22Rv1 (cell line): ENCODE measurements around the gene PPP1R13B.

ENCODE experiments used
- H3K27ac ChIP-seq: fragments of 450-650 bp; 2 replicates; pipeline ENCODE4 v1.5.1; 2017
- ZFX ChIP-seq: fragments of 450-650 bp; IDR thresholded peaks from 2 replicates; pipeline ENCODE4 v1.6.1; 2017; ENCODE audit warnings: antibody characterized with exemption, borderline replicate concordance
- TF ChIP-seq, protein P1 (sequence below): fragments of 450-650 bp; IDR thresholded peaks from 2 replicates; pipeline ENCODE4 v1.5.1; 2017; ENCODE audit warnings: mild to moderate bottlenecking

The PPP1R13B gene

DNA sequence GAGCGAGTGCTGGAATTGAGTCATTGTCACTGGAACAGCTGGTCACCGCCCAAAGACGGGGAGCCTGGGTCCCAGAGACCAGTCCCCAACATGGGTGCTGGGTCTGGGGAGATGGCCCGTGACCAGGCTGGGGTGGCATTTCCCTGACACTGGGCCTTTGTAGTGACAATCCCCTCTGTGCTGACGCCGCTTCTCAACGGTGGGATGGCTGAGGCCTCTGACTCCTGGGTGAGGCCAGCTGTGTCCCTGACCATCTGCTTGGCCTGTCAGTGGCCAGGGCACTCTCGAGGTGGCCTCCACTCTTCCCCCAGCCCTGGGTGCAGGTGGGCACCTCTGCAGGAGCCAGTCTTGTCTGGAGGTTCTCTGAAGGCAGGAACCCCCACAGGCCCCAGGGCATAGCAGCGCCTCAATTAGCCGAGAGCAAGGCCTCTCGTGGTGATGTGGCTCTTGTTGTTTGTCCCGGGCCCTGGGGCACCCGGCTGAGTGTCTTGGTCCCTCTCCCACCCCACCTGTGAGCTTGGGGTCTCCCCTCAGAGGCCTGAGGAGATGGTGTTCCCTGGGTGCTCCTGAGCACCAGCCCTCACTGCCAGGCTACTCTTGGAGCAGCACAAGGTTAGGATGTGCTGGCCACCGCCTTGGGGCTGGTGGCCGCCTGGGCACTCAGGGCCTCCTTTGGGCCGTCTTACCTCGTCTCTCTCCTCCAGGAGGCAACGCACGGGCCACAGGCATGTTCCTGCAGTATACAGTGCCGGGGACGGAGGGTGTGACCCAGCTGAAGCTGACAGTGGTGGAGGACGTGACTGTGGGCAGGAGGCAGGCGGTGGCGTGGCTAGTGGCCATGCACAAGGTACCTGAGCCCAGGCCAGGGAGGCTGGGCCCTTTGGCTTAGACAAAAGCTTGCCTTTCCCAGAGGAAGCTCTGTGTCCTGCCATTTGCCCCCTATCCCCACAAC is 115.2 kb downstream of the PPP1R13B start:
- H3K27ac ChIP-seq, result peak overlapping the region; percentile 78
- TF ChIP-seq, protein P1, sequence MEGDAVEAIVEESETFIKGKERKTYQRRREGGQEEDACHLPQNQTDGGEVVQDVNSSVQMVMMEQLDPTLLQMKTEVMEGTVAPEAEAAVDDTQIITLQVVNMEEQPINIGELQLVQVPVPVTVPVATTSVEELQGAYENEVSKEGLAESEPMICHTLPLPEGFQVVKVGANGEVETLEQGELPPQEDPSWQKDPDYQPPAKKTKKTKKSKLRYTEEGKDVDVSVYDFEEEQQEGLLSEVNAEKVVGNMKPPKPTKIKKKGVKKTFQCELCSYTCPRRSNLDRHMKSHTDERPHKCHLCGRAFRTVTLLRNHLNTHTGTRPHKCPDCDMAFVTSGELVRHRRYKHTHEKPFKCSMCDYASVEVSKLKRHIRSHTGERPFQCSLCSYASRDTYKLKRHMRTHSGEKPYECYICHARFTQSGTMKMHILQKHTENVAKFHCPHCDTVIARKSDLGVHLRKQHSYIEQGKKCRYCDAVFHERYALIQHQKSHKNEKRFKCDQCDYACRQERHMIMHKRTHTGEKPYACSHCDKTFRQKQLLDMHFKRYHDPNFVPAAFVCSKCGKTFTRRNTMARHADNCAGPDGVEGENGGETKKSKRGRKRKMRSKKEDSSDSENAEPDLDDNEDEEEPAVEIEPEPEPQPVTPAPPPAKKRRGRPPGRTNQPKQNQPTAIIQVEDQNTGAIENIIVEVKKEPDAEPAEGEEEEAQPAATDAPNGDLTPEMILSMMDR, result no peak
- TF ChIP-seq ZFX, result no peak

DNA sequence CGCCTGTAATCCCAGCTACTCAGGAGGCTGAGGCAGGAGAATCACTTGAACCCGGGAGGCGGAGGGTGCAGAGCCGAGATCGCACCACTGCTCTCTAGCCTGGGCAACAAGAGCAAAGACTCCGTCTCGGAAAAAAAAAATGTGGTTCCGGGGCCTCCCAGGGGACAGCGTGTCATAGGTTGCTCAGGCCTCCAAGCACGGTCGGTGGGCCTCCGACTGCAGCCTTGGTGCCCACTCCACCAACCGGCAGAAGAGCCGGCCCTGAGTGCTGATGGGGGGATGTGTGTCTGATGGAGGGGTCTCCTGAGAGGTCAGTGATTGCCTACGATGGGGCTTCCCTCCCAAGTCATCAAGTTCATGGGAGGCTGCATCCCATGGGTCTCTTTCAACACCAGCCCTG is 115.9 kb downstream of the PPP1R13B start:
- 0 out of 2 replicates have a peak overlapping the region, but pooled peaks have one; percentile 89 for H3K27ac ChIP-seq
- TF ChIP-seq, protein P1, result no peak
- no peak for TF ChIP-seq ZFX

DNA sequence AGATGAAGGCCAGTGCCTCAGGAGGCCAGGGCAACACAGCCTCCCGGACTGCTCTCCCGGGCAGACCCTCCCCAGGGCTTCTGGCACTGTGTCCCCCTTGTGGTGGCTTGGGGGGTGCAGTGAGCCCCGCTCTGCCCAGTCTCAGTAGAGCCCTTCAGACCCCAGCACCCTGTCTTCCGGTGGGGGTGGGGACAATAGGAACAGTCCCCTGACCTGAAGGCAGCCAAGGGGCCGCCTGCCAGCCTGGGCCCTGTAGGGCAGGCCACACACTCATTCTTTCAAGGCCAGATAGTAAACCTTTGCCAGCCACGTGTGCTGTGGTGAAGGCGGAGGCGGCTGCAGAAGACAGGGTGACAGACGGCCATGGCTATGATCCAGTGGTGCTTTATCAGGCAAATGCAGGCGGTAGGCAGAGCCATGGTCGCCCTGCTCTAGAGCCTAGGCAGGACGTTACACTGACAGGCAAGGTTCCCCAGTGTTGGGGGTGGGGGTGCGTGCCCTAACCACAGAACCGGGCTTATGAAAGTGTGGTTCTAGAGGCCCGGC is 116.8 kb downstream of the PPP1R13B start:
- TF ChIP-seq ZFX, result no peak
- TF ChIP-seq, protein P1, result no peak
- peak overlapping the region; percentile 89 for H3K27ac ChIP-seq

DNA sequence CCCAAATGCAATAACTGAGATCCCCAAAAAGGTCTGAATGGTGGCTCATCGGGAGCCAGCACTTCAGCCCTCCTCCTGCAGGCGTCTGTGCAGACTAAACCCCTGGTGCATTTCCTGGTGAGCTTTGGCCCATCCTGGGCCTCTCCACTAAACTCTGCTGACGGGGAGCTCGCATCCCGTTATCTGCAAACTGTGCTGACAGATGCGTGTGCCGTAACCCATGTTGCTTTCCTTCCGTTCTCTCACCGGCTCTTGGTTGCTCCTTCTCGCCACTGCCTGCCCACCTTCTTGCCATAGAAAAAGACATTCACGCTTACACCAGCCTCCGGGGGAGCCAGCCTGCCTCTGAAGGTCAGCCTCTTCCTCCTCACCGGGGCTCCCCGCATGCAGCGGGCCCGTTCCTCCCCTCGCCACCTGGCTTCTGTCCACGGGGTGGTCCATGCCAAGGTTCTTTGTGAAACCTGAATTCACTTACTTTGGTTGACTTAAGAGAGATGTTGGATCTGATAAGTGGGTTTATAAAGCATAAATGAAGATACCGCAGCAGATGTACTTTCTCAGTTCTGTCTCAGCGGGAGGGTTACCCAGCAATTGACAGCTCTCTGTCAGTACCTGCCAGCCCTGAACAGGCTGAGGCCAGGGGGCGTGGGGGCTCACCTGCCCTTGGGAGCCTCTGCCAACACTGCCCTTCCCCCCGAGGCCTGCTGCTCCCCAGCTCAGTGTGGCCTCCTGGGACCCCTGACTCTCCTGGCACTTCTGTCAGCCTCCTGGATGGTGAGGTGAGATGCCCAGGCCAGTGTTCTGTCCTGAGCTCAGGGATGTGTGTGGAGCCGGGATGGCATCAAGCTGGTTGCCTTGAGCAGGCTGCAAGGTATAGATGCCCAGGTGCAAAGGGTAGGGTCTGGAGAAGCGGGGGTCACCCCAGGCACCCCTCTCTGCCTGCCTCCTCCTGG is 117.6 kb downstream of the PPP1R13B start:
- H3K27ac ChIP-seq, result peak overlapping the region; percentile 89
- TF ChIP-seq, protein P1, result no peak
- TF ChIP-seq ZFX, result no peak

DNA sequence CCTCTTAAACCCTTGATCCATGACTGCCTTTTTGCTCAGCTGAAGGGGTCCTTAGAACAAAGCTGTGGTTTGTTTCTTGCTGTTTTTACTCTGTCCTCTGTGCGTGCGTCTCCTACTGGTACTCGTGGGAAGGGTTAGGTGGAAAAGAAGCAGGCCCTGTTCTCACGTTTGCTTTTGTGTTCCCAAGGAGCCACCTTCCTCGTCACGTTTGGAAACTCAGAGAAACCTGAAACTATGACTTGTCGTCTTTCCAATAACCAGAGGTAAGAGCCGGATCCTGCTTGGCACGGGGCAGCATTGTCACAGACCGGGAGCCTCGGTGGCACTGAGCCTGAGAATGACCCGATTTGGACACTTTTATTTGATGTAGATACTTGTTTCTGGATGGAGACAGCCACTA is 118.7 kb downstream of the PPP1R13B start:
- no peak for TF ChIP-seq ZFX
- TF ChIP-seq, protein P1, result peak; percentile 47
- H3K27ac ChIP-seq, result peak overlapping the region; percentile 89

DNA sequence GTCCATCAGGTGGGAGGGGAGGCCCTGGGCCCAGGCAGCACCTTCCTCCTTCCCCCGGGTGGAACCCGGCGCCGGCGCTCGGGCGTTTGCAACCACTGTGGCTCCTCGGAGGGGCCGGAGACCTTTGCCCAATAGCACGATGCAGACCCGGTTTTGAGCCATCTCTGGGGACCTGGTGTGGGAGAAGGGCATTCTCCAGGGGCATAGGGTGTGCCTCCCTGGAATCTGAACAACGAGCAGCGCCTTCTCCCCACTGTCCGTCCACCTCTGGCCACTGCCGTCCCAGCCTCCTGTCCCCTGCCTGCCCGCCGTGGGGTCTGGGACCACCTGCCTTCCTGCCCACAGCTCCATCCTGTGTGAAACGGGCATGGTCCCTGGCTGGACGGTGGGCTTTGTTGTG is 119.2 kb downstream of the PPP1R13B start:
- peak overlapping the region; percentile 89 for H3K27ac ChIP-seq
- no peak for TF ChIP-seq ZFX
- TF ChIP-seq, protein P1, result no peak
